GM19239 (cell line): ENCODE data around the gene MSH3.
"Not testable (repeated sequence)": the region's sequence is repeated elsewhere in the genome, so short reads cannot be mapped to it uniquely, and the experiment has no call there.

ENCODE experiments used
- DNase-seq: peaks from one replicate; pipeline ENCODE4 v3.0.0; 2011; ENCODE audit warnings: low spot score; ENCODE audit not compliant: insufficient read length
- FAIRE-seq: peaks from 2 replicates; lab custom pipeline; 2011; peaks lifted over from hg19 to GRCh38; lab: Jason Lieb, UNC

The MSH3 gene

GRCh38 chr5:80655231-80655774 is 851 bp downstream of the MSH3 start:
- no peak for DNase-seq
- FAIRE-seq: no peak

GRCh38 chr5:80656425-80656824 is 2.0 kb downstream of the MSH3 start:
- FAIRE-seq (no peak), DNase-seq (no peak)

GRCh38 chr5:80659106-80659505 is 4.7 kb downstream of the MSH3 start:
- DNase-seq (no peak), FAIRE-seq (no peak)

GRCh38 chr5:80660661-80661060 is 6.2 kb downstream of the MSH3 start:
- not testable (repeated sequence) for DNase-seq, FAIRE-seq

- FAIRE-seq: no peak
- no peak for DNase-seq
Measured at GRCh38 chr5:80662108-80662507, 7.7 kb downstream of the MSH3 start.

- FAIRE-seq (no peak), DNase-seq (no peak)
Measured at GRCh38 chr5:80665057-80665456, 10.6 kb downstream of the MSH3 start.

- DNase-seq: no peak
- FAIRE-seq: no peak
Measured at GRCh38 chr5:80667384-80667783, 12.9 kb downstream of the MSH3 start.

GRCh38 chr5:80668016-80668969 is 13.8 kb downstream of the MSH3 start:
- DNase-seq (no peak), FAIRE-seq (peak; percentile 72)

- FAIRE-seq (peak; percentile 91), DNase-seq (peak; percentile 27)
Measured at GRCh38 chr5:80672140-80672736, 17.8 kb downstream of the MSH3 start.

GRCh38 chr5:80676706-80677105 is 22.3 kb downstream of the MSH3 start:
- no peak for FAIRE-seq
- DNase-seq: no peak

- no peak for FAIRE-seq
- DNase-seq: no peak
Measured at GRCh38 chr5:80686757-80687156, 32.3 kb downstream of the MSH3 start.

GRCh38 chr5:80688648-80689420 is 34.4 kb downstream of the MSH3 start:
- DNase-seq (no peak), FAIRE-seq (peak; percentile 28)

GRCh38 chr5:80689627-80690026 is 35.2 kb downstream of the MSH3 start:
- DNase-seq: no peak
- FAIRE-seq: no peak

- FAIRE-seq (no peak), DNase-seq (no peak)
Measured at GRCh38 chr5:80695666-80696065, 41.2 kb downstream of the MSH3 start.

- DNase-seq: no peak
- FAIRE-seq: no peak
Measured at GRCh38 chr5:80696450-80696849, 42.0 kb downstream of the MSH3 start.

GRCh38 chr5:80697100-80697499 is 42.6 kb downstream of the MSH3 start:
- FAIRE-seq: no peak
- DNase-seq: no peak

GRCh38 chr5:80698369-80698768 is 43.9 kb downstream of the MSH3 start:
- no peak for DNase-seq
- no peak for FAIRE-seq

GRCh38 chr5:80701597-80701996 is 47.1 kb downstream of the MSH3 start:
- FAIRE-seq (no peak), DNase-seq (no peak)

- DNase-seq (no peak), FAIRE-seq (no peak)
Measured at GRCh38 chr5:80703291-80703690, 48.8 kb downstream of the MSH3 start.

- FAIRE-seq: no peak
- no peak for DNase-seq
Measured at GRCh38 chr5:80703747-80704146, 49.3 kb downstream of the MSH3 start.

GRCh38 chr5:80704221-80704620 is 49.8 kb downstream of the MSH3 start:
- DNase-seq (no peak), FAIRE-seq (no peak)
